HG02642 (cell line): ENCODE measurements around the gene RSPH9.
"Not testable (repeated sequence)": the region's sequence is repeated elsewhere in the genome, so short reads cannot be mapped to it uniquely, and the experiment has no call there.

Experiments used
- ATAC-seq: cut with Tn5 transposase; IDR thresholded peaks from one replicate; pipeline ENCODE4 v1.9.1; 2021; ENCODE audit warnings: mild to moderate bottlenecking; ENCODE audit not compliant: unreplicated experiment, poor library complexity

Gene RSPH9

DNA sequence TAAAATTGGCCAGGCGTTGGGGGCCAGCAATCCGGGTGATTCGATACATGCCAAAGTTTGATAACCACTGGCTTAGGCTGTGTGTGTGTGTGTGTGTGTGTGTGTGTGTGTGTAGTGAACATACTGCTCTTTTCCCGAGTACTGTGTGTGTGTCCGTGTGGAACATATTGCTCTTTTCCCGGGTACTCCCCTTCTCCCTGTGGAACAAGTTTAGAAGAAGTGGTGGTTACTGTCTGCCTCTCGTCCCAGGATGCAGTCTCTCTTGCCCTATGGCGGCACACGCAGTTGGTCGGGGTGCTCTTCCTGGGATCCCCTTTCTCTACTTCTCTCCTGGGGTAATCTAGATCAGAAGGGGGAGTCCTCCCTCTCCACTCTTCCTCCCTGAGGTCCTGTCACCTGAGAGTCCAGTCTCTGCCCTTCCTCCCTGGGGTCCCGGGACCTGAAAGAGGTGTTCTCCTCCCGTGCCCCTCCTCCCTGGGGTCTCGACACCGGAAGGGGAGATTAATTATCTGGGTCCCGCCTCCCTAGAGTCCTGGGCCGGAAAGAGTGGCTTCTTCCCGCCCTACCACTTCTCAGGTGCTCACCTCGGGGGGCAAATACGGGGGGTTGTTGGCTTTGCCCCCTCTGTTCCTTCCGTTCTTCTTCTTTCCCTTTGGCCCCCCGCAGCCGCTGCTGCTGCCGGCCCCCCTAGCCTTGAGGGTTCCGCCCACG, 16.3 kb upstream of the RSPH9 start:
- ATAC-seq: peak; percentile 24

DNA sequence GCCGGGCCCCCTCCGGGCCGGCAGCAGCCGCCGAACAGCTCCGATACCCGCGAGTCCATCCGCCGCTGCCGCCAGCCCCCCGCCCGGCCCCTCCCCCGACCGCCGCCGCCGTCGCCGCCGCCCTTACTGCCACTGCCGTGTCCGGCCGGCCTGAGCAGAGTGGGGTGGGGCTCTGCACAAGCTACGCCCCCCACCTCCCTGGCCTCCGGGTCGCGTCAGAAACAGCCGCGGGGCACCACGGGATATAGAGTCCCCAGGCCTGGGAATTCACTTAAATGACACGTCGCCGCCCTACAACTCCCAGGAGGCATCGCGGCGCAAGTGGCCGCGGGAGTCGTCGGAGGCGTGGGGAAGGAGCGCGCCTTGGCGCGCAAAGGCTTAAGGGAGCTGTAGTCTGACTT, 15.7 kb upstream of the RSPH9 start, which contains the start of gene GTPBP2:
GTPBP2 (minus strand) TSS at position 161 of the 401 bp plus-strand sequence; CDS start at position 59, 102 bp downstream.
- ATAC-seq: peak; percentile 87

DNA sequence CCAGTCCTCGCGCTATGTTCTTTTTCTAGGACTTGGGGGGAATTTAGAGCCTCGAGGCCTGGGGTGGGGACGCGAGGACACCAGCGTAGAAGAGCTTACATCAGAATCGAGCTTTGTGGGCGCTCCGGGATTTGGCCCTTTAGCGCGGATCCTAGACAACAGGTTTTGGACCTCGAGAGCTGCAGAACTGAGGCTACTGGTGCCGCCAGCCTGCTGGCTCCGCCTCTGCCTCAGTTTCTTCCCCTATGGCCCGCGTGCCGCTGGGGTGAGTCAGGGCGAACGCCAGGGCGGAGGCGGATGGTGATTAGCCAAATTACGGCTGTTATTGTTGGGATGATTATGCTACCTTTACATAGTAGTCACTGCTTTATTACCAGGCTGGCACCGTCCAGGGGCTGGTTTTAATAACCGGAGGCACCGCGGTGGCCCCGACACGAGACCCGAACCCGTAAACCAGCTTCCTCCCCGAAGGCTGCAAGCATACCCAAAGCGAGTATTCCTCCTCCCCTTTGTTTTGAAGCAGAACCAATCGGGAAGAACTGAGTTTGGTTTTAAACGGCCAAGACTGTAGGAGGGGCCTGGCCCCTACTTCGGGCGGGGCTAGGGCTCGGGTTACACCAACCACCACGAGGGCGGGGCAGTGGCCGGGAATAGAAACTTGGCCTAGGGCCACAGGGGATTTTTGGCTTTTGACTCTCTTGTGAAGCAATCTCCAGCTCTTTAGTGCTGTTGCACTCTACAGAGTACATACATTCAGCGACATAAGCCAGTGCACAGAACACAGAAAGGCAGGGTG, 15.1 kb upstream of the RSPH9 start:
- ATAC-seq: peak; percentile 62

DNA sequence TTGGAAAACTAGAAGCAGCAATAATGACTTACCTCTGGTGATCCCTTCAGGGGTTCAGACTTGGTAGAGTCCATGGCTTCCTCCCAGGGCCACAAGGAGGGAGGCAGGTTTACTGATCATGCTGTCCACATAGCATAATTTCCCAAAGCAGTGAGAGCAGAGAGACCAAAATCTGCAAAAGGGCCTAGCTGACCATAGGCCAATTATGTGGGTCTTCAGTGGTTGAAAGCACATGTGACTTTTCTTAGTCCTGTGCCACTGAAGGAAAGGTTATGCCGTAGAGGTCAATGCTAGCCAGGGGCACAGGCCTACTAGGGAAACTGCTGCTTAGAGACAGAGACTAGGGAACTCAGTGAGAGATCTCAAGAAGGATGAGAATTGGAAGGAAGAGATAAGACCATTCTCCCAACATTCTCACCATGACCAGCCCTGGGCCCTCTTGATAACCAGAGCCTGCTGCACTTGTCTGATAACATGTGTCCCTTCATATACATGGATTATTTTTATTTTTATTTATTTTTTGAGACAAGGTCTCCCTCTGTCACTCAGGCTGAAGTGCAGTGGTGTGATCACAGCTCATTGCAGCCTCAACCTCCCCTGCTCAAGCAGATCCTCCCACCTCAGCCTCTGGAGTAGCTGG, 13.7 kb upstream of the RSPH9 start:
- no peak for ATAC-seq

DNA sequence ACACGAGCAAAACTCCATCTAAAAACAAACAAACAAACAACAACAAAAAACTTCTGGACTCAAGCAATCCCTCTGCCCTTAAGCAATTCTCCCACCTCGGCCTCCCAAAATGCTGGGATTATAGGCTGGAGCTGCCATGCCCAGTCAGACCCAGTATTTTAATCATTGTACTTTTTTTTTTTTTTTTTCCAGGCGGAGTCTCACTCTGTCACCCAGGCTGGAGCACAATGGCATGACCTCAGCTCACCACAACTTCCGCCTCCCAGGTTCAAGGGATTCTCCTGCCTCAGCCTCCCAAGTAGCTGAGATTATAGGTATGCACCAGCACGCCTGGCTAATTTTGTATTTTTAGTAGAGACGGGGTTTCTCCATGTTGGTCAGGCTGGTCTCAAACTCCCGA, 11.8 kb upstream of the RSPH9 start:
- ATAC-seq: not testable (repeated sequence)

DNA sequence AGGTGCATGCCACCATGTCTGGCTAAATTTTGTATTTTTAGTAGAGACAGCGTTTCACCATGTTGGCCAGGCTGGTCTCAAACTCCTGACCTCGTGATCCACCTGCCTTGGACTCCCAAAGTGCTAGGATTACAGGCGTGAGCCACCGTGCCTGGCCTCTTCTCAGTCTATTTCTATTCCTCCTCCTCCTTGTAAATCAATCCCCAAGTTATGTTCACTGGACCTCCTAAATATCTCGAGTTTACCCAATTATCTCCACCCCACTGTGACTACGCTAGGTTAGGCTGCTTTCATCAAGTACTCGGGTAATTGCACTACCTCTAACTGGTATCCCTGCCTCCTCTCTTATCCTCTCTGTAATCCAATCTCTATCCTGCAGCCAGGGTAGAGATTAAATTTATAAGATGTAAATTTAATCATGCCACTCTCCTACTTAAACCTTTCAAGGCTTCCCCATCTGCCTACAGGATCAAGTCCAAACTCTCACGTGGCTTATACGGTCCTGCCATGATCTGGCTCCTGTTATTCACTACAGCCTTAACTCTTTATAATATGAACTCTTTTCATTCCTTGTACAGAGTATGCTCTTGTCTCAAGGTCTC, 10.0 kb upstream of the RSPH9 start:
- no peak for ATAC-seq

DNA sequence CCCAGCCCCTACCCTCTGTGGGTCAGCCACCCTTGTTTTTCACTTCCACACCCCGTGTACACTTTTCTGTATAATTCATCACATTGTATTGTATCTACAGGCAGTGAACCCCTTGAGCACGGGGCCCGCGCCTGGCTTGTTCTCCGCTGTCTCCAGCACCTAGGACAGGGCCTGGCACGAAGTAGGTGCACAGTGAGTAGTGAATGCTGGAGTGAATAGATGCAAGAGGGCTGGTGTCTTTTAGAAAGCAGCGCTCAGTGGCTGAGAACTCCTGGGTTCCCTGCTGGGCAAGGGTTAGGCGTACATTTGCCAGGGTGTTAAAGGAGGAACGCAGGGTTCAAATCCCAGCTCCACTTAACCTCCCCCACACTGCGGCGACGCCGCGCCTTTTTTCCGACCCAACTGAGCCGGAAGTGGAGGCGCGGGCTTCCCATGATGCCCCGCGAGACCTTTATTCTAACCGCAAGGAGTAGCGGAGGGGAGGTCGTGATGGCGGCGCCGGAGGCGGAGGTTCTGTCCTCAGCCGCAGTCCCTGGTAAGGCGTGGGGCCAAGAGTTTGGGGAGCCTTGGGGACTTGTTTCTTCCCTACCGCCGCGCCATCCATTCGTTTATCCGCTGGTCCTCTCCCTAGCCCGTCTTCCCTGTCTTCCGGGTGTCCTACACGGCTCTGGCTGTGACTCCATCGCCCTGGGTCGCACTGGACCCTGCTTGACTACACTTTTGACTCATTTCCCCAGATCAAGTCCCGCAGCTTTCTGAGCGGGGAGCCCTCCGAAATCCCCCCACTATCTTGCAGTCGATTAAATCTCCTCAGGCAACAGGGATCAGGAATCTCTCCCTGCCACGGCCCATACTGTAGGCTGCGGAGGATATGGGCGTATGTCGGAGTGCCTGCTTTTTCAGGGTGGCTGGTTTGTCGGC, 9.2 kb upstream of the RSPH9 start, which contains the start of gene MAD2L1BP:
MAD2L1BP (plus strand) TSS at position 454 of the 921 bp plus-strand sequence; CDS start at position 490, 36 bp downstream.
- peak; percentile 85 for ATAC-seq

DNA sequence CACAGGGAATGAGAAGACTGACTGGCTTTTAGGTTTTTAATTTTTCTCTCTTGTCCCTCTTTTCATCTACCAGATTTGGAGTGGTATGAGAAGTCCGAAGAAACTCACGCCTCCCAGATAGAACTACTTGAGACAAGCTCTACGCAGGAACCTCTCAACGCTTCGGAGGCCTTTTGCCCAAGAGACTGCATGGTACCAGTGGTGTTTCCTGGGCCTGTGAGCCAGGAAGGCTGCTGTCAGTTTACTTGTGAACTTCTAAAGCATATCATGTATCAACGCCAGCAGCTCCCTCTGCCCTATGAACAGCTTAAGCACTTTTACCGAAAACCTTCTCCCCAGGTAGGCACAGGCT, 8.6 kb upstream of the RSPH9 start:
- ATAC-seq: no peak

DNA sequence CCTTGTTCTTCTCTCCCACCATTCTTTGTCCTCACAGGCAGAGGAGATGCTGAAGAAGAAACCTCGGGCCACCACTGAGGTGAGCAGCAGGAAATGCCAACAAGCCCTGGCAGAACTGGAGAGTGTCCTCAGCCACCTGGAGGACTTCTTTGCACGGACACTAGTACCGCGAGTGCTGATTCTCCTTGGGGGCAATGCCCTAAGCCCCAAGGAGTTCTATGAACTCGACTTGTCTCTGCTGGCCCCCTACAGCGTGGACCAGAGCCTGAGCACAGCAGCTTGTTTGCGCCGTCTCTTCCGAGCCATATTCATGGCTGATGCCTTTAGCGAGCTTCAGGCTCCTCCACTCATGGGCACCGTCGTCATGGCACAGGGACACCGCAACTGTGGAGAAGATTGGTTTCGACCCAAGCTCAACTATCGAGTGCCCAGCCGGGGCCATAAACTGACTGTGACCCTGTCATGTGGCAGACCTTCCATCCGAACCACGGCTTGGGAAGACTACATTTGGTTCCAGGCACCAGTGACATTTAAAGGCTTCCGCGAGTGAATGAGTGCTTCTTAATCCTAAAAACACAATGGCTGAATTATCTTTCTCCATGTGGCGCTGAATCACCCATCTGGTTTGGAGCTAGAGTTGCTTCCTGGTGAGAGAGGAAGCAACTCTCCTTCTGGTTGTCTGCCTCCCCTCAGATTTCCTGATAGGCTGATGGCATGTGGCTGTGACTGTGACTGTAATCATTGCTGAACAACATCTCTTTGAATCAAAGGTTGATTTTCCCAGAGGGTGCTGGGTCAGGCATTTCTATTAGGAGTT, 4.6 kb upstream of the RSPH9 start:
- ATAC-seq: no peak

DNA sequence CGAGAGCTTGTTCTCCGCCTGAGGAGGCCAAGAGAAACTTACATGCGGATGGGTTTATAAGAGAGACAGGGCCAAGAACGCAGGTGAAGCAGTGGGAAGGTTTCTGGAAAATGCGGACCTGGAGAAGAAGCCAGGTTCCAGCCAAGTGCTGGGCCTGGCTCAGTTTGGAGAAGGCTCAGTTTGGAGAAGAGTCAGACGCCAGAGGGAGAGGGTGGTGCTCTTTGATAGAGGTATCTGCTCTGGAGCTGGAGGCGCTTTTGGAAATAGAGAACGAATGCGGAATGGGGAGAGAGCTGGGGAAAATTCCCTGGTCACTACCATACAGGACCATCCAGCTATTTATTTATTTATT, 753 bp downstream of the RSPH9 start:
- ATAC-seq: no peak

DNA sequence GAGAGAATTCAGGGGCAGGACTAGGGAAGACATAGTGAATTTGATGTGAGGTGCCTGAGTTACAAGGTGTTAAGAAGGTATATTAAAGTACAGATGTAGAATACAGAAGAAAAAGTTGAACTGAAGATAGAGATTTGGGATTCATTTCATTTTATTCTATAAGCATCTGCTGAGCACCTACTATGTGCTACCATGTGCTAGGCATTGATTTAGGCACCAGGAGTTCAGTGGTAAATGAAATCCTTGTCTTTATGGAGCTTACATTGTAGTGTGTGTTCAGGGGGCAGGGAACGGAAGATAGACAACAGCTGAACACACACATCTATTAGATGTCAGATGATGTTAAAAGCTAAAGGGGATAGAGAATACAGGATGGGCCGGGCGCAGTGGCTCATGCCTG, 2.8 kb downstream of the RSPH9 start:
- no peak for ATAC-seq

DNA sequence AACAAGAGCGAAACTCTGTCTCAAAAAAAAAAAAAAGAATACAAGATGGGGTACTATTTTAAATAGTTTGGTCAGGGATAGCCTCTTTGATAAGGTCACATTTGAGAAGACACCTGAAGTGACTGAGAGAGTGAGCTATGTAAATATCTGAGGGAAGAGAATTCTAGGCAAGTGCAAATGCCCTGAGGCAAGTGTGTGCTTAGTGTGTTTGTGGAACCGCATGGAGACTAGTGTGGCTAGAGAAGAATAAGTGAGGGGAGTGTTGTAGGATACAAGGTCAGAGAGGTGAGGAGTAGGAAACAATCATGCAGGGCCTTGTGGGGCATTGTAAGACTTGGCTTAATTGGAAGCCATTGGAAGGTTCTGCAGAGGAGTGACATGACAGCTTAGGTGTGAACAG, 3.4 kb downstream of the RSPH9 start:
- ATAC-seq: no peak

DNA sequence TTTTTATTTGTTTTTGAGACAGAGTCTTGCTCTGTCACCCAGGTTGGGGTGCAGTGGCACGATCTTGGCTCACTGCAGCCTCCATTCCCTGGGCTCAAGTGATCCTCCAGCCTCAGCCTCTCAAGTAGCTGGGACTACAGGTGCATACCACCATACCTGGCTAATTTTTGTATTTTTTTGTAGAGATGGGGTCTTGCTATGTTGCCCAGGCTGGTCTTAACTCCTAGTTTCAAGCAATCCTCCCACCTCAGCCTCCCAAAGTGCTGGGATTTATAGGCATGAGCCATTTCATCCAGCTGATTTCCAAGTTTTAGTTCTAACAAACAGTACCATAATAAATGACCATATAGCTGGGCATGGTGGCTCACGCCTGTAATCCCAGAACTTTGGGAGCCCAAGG, 8.0 kb downstream of the RSPH9 start:
- not testable (repeated sequence) for ATAC-seq

DNA sequence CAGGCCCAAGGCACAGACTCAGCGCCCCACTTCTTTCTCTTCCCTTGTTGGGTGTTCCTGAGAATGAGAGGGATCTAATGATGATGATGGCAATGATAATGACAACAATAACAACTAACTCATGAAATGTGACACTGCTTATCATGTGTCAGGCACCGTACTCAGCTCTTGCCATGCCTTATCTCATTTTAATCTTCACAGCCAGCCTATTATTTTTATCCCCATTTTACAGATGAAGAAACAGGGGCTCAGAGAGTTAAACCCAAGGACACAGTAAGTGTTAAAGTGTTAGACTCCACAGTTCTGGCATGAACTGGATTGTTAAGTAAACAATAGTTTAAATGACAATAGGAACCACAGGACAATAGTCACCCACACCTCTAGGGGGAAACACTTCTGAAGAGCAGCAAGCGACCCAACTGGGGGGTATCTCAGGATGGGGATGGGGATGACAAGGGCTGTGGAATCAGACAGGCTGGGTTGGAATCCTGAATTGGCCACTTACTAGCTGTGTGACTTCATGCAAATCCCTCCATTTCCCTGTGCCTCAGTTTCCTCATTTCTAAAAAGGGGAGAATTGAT, 12.5 kb downstream of the RSPH9 start:
- ATAC-seq: no peak

DNA sequence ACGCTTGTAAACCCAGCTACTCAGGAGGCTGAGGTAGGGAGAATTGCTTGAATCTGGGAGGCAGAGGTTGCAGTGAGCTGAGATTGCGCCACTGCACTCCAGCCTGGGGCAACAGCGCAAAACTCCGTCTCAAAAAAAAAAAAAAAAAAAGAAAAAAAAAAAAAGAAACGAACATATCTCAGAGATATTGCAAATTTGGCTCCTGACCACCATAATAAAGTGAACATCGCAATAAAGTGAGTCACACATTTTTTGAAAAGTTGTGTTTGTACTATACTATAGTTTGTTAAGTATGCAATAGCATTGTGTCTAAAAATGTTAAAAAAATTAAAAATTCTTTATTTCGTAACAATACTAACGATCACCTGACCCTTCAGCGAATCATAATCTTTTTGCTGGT, 13.3 kb downstream of the RSPH9 start:
- ATAC-seq: no peak

DNA sequence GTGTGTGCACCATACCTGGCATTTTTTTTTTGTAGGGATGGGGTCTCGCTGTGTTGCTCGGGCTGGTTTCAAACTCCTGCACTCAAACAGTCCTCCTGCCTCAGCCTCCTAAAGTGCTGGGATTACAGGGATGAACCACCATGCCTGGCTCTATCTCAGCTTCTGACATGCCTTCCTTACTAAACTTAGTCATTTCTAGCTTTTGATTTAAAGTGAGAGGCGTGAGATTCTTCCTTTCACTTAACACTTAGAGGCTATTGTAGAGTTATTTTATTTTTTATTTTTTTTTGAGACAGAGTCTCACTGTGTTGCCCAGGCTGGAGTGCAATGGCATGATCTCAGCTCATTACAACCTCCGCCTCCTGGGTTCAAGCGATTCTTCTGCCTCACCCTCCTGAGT, 18.1 kb downstream of the RSPH9 start:
- not testable (repeated sequence) for ATAC-seq

DNA sequence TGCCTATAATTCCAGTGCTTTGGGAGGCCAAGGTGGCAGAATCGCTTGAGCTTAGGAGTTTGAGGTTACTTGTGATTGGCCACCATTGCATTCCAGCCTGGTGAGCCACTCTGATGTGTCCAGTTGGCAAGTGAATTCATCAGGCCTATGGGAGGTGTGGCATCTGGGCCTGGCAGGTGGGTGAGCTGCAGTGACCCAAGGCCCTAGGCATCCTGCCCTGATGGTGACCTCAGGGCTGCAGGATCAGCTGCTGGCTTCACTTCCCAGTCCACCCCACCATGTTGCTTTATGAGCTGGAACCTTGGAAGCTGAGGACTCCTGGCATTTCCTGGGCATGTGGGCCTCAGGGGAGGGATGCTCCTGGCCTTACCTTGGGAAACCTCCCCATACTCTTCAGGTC, 20.5 kb downstream of the RSPH9 start:
- no peak for ATAC-seq

DNA sequence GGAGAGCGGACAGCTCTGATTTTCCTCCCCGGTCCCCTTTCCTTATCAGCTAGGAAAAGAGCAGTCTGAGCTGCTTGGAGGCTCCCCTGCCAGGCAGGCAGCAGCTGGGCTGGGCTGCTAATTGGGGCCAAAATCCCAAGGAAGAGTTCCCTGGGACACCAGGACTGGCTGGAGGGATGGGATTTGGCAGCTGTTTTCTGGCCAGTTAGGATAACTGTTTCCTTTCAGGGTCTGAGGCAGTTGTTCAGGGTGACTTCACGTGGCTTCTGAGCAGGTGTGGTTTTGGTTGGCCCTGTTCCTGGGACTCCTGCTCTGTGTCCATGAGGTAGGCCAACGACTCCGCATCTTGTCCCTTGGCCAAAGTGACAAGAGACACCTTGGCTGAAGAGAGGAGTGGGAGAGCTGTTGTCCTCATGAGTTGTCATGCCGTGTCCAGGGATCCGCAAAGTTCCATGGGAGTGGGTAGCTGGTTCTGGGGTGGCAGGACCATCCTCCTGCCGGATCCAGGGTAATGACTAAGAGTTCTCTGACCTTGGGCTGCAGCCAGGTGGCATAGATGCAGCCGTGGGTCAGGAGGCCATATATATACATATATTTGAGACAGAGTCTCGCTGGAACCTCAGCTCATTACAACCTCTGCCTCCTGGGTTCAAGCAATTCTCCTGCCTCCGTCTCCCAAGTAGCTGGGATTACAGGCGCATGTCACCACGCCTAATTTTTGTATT, 21.5 kb downstream of the RSPH9 start:
- ATAC-seq: no peak
